Tracheal epithelial cell (primary cell): ENCODE measurements around the gene ARVCF. TPM values are rescaled to one million over a fixed set of nuclear protein-coding genes. Genes with fewer than 3 reads are reported as not detected.

ENCODE experiments used
- total RNA-seq: library from RNA; depleted of rRNA; stranded (reverse); fragments of >200 nt; gene quantifications from 2 replicates; pipeline ENCODE4 v1.2.1, GENCODE V29; 2014

ARVCF gene
- total RNA-seq, result 7.9 and 27.5 TPM in 2 replicates

GRCh38 chr22:20016734-20017621, at the start of gene ARVCF:
Gene ARVCF (minus strand): TSS chr22:20016823. CDS start chr22:19990794, 26,029 bp downstream.

GRCh38 chr22:20020533-20021195, 4.0 kb upstream of the ARVCF start, which contains the start of gene TANGO2:
Gene TANGO2 (plus strand): TSS chr22:20021110. CDS start chr22:20036799, 15,689 bp downstream.

GRCh38 chr22:19941365-19942082, 75.1 kb downstream of the ARVCF start, which contains the start of the genes COMT and TXNRD2:
Gene COMT (plus strand): TSS chr22:19941772. CDS start chr22:19962527, 20,755 bp downstream.
Gene TXNRD2 (minus strand): TSS chr22:19941818. CDS start chr22:19941803, 15 bp downstream.

Other genes starting within 250 kb of the ARVCF start
- gene GNB1L, start 161.9 kb downstream of the ARVCF start, total RNA-seq, result 6.7 and 14.3 TPM in 2 replicates
- gene RTL10, start 161.9 kb downstream of the ARVCF start, total RNA-seq, result 10.1 and 13.6 TPM in 2 replicates
- 266 and 283 TPM in 2 replicates for gene COMT, start 75.1 kb downstream of the ARVCF start, total RNA-seq
- gene TXNRD2, start 75.0 kb downstream of the ARVCF start, total RNA-seq, result 9.0 and 10.6 TPM in 2 replicates
- gene TANGO2, start 4.3 kb upstream of the ARVCF start, total RNA-seq, result 23.2 and 36.9 TPM in 2 replicates
- 18.5 and 21.0 TPM in 2 replicates for gene DGCR8, start 63.4 kb upstream of the ARVCF start, total RNA-seq
- 256 and 319 TPM in 2 replicates for gene RANBP1, start 99.3 kb upstream of the ARVCF start, total RNA-seq
- 32.4 and 37.6 TPM in 2 replicates for gene TRMT2A, start 100.4 kb upstream of the ARVCF start, total RNA-seq
- gene ZDHHC8, start 115.0 kb upstream of the ARVCF start, total RNA-seq, result 4.3 and 5.5 TPM in 2 replicates
- not detected in 2 replicates for gene CCDC188, start 134.2 kb upstream of the ARVCF start, total RNA-seq